AG09309 (cell line): ENCODE results near the gene STPG3.
A peak's percentile ranks its signal among the peaks of the same experiment; 100 is the strongest.
"Not testable (repeated sequence)": the region's sequence is repeated elsewhere in the genome, so short reads cannot be mapped to it uniquely, and the experiment has no call there.

Experiments used
- DNase-seq: peaks from one replicate; pipeline ENCODE4 v3.0.0-alpha.2; 2010; ENCODE audit warnings: low read depth
- H3K4me3 ChIP-seq: 2 replicates; pipeline ENCODE4 v1.5.1; 2011; ENCODE audit warnings: mild to moderate bottlenecking, low read depth, low read length, moderate library complexity; ENCODE audit not compliant: control insufficient read depth
- CTCF ChIP-seq: IDR thresholded peaks from 2 replicates; pipeline ENCODE4 v1.5.1; 2011; ENCODE audit warnings: mild to moderate bottlenecking, low read depth, low read length, inconsistent platforms; ENCODE audit not compliant: insufficient read depth, control insufficient read depth; ENCODE audit errors: missing control alignments

Gene STPG3

GRCh38 chr9:137237759-137238726 is 13.0 kb upstream of the STPG3 start:
- TF ChIP-seq CTCF, result no peak
- no peak for DNase-seq
- no peak overlapping the region for H3K4me3 ChIP-seq

- H3K4me3 ChIP-seq, result peak overlapping the region; percentile 67
- not testable (repeated sequence) for DNase-seq
These were observed 11.4 kb upstream of the STPG3 start for GRCh38 chr9:137239541-137240200.

GRCh38 chr9:137240318-137240840 is 10.7 kb upstream of the STPG3 start:
- DNase-seq, result no peak
- H3K4me3 ChIP-seq, result peak overlapping the region; percentile 67
- no peak for TF ChIP-seq CTCF

- peak; percentile 100 for DNase-seq
- H3K4me3 ChIP-seq, result peak within 1 kb of the TSS; percentile 90
- no peak for TF ChIP-seq CTCF
These were observed 10.1 kb upstream of the STPG3 start, which contains the start of gene TUBB4B for GRCh38 chr9:137240841-137241489. TSS of gene TUBB4B (plus strand) at chr9:137241287. CDS start at chr9:137241361, 74 bp downstream.

GRCh38 chr9:137241490-137242268 is 9.4 kb upstream of the STPG3 start:
- peak overlapping the region; percentile 90 for H3K4me3 ChIP-seq
- TF ChIP-seq CTCF, result no peak
- no peak for DNase-seq

- DNase-seq, result no peak
- TF ChIP-seq CTCF, result no peak
- peak overlapping the region; percentile 90 for H3K4me3 ChIP-seq
These were observed 8.6 kb upstream of the STPG3 start for GRCh38 chr9:137242269-137243203.

GRCh38 chr9:137243266-137243625 is 7.8 kb upstream of the STPG3 start:
- not testable (repeated sequence) for DNase-seq, H3K4me3 ChIP-seq
